Measurements from ENCODE around the gene NDEL1. TPM values are rescaled to one million over a fixed set of nuclear protein-coding genes. Genes with fewer than 3 reads are reported as not detected.

NDEL1 gene
- total and polyA plus RNA-seq, 2 donors (not counting 3 experiments of a cell fraction or from before 2014, with no cell fraction given): 60.0 to 87.4 TPM

- BruUV-seq (replicated peaks): no TSS peak
- H4K20me1 ChIP-seq (replicated peaks; ENCODE audit: control insufficient read depth, extremely low read depth, insufficient read depth, low read length): peaks cover 2% of the 10 kb centered on the region
These were observed 12.6 kb downstream of the NDEL1 start for GRCh38 chr17:8448310-8448709.

More at GRCh38 chr17:8448310-8448709, 12.6 kb downstream of the NDEL1 start:
- no peaks in the 10 kb centered on the region for H3K9me1 ChIP-seq (replicated peaks; ENCODE audit: control insufficient read depth, extremely low read depth, insufficient read depth, low read length)
- ChIA-PET POLR2A (no interaction called here), CTCF (interaction anchor here (3.4 kb wide), 1 partner anchor 38 kb away, joined by 23 read pairs; no protein-coding TSS in a partner anchor)
- DNase-seq (ENCODE audit: low read depth, low spot score) (no peak), FAIRE-seq (no peak)
- H3K4me3 ChIP-seq (replicated peaks in 1 of 3; ENCODE audit: insufficient read depth in 1 of 3, low read depth in 1 of 3, low read length in 3 of 3): no peak overlapping the region
- H3K9ac ChIP-seq (replicated peaks; ENCODE audit: extremely low read depth, insufficient read depth, low read length): no peak overlapping the region
- H3K9me3 ChIP-seq (replicated peaks; ENCODE audit: control insufficient read depth, insufficient read depth, low read length): no peaks in the 10 kb centered on the region
- no peak for TF ChIP-seq CTCF (IDR thresholded peaks at IDR 0.05; ENCODE audit: extremely low read depth in 1 of 2, insufficient read depth in 1 of 2, low read depth in 1 of 2, low read length in 2 of 2)
- TF ChIP-seq FOS (IDR thresholded peaks at IDR 0.05; ENCODE audit: borderline replicate concordance, insufficient read depth, low read length): no peak
- no peak for TF ChIP-seq GATA2 (IDR thresholded peaks at IDR 0.05; ENCODE audit: insufficient read depth, insufficient read length, low read depth, low read length)
- no peak for TF ChIP-seq EZH2 (IDR thresholded peaks at IDR 0.05; ENCODE audit: borderline replicate concordance, low read depth, low read length, severe bottlenecking)
- no peak for TF ChIP-seq JUN (IDR thresholded peaks at IDR 0.05; ENCODE audit: borderline replicate concordance, insufficient read depth, insufficient read length, low read depth)
- TF ChIP-seq MYC (IDR thresholded peaks at IDR 0.05; ENCODE audit: low read depth, low read length): no peak
- TF ChIP-seq POLR2AphosphoS5 (IDR thresholded peaks at IDR 0.05; ENCODE audit: insufficient read depth, low read depth, low read length): no peak
- no peak for TF ChIP-seq MAX (IDR thresholded peaks at IDR 0.05; ENCODE audit: insufficient read depth, insufficient read length)
- TF ChIP-seq POLR2A (IDR thresholded peaks at IDR 0.05; ENCODE audit: low read depth, low read length): no peak
- H3K36me3 ChIP-seq (ENCODE audit: control insufficient read depth in 2 of 2, extremely low read depth in 1 of 2, insufficient read depth in 2 of 2, low read length in 2 of 2): peaks cover 12 to 33% of the 10 kb centered on the region in 2 experiments
- no peak overlapping the region for H3K27ac ChIP-seq (ENCODE audit: insufficient read depth, low read depth, low read length)
- no peak overlapping the region for H2AFZ ChIP-seq (ENCODE audit: low read depth, low read length)
- H3K79me2 ChIP-seq (ENCODE audit: control insufficient read depth, insufficient read depth, low read length): peaks cover 21% of the 10 kb centered on the region
- peaks cover 37% of the 10 kb centered on the region for H3K4me1 ChIP-seq (ENCODE audit: control insufficient read depth, extremely low read depth, insufficient read depth, low read length)
- intact Hi-C loops (cut with micrococcal nuclease): no loop called here
- dilution Hi-C loops (cut with MboI; ENCODE audit: extremely low pct_ligation_motif_present, low sequenced_read_pairs): no loop called here
- H3K4me2 ChIP-seq (ENCODE audit: insufficient read depth, low read length): no peak overlapping the region
- H3K27me3 ChIP-seq (ENCODE audit: control insufficient read depth in 2 of 2, insufficient read depth in 2 of 2, low read length in 2 of 2): no peaks in the 10 kb centered on the region
